HTR-8/SVneo (cell line): Measurements from ENCODE around the gene KL.
A peak's percentile ranks its signal among the peaks of the same experiment; 100 is the strongest.

Source experiments
- DNase-seq: peaks from one replicate; pipeline ENCODE4 v3.0.0; 2011; ENCODE audit warnings: low spot score, mixed read lengths; ENCODE audit not compliant: insufficient read length
- FAIRE-seq: peaks from 2 replicates; lab custom pipeline; 2011; peaks lifted over from hg19 to GRCh38; lab: Jason Lieb, UNC

Gene KL

DNA sequence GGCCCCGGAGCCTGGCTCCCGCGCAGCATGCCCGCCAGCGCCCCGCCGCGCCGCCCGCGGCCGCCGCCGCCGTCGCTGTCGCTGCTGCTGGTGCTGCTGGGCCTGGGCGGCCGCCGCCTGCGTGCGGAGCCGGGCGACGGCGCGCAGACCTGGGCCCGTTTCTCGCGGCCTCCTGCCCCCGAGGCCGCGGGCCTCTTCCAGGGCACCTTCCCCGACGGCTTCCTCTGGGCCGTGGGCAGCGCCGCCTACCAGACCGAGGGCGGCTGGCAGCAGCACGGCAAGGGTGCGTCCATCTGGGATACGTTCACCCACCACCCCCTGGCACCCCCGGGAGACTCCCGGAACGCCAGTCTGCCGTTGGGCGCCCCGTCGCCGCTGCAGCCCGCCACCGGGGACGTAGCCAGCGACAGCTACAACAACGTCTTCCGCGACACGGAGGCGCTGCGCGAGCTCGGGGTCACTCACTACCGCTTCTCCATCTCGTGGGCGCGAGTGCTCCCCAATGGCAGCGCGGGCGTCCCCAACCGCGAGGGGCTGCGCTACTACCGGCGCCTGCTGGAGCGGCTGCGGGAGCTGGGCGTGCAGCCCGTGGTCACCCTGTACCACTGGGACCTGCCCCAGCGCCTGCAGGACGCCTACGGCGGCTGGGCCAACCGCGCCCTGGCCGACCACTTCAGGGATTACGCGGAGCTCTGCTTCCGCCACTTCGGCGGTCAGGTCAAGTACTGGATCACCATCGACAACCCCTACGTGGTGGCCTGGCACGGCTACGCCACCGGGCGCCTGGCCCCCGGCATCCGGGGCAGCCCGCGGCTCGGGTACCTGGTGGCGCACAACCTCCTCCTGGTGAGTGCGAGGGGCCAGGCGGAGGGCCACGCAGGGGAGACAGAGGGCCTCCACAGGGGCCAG is at the start of gene KL:
Gene KL (plus strand): TSS at position 10 of the 909 bp plus-strand sequence. CDS start 18 bp downstream, at position 28.
- DNase-seq, result no peak

DNA sequence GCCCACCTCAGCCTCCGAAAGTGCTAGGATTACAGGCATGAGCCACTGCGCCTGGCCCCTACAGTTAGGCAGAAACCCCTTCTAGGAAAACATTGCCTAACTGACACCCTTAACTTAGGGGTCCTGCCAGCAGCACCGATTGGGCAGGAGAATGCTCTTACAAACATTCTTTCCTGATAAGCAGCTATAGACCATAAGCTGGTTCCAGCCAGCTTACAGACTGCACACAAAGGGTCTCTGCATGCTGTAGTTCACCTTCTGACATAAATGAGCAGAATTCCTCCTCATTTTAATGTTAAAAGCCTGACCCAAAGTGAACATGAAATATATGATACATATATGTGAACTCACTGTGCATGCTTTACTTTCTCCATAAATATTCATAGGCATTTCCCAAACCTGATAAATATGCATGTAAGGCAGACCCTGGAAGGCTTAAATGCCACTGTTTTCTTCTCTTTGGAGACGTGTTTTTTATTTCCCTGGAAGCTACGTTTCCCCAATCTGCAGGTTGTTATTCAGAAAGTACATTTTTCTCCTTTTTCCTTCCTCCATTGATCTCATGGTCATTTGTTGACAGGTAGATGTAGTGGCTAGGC is 48.5 kb upstream of the KL start:
- FAIRE-seq (no peak), DNase-seq (no peak)

More for the DNA sequence above, at the start of gene KL:
- FAIRE-seq, result no peak

DNA sequence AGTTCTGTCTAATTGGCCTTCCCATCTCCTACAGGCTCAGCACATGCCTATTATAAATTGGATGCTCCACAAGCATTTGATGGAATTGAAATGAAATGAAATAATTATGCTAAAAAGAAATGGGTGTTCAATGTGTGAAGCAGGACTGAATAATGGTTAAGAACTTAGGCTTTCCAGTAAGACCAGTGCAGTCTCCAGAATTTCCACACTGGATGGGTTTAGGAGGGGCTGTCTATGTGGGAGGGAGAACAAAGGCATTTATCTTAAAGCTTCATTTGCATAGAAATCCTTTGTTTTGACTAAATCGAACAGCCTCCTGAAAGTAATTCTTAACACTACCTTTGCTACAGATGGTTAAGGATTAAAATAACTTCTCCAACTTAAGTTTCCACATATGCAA is 47.9 kb upstream of the KL start:
- no peak for FAIRE-seq
- no peak for DNase-seq

DNA sequence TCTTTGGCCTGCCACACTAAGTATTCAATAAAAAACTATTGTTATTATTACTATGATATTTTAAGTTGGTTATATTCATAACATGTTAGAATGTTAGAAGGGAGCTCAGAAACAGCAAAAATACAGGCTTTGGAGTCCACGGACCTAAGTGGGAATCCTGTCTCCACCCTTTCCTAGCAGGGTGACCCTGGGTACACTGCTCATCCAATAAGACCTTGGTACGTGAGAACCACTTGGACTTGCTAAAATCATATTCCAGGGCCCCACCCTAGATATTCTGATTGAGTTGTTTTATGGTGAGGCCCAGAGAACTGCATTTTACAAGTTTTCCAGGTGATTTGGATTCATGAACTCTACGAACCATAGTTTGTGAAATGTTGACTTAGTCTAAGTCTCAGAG is 47.4 kb upstream of the KL start:
- FAIRE-seq (no peak), DNase-seq (no peak)

DNA sequence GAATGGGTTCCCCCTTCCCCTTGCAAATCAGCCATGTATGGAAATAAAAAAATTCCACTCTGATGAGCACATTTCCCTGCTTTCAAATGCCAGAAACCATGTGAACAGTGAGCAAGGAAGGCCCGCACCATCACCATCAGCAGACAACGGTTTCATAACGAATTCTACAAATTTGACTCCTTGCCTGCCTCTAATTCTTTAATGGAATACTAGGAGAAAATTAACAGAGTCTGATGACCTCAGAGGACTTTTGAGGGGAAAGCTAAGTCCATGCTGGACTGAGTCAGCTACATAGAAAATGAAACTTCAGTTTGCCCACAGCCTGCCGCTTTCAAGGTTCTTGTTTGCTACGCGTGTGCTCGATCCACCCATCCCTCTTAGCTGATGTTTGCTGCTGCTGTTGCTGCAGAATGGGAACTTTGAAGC is 46.7 kb upstream of the KL start:
- FAIRE-seq (no peak), DNase-seq (no peak)

DNA sequence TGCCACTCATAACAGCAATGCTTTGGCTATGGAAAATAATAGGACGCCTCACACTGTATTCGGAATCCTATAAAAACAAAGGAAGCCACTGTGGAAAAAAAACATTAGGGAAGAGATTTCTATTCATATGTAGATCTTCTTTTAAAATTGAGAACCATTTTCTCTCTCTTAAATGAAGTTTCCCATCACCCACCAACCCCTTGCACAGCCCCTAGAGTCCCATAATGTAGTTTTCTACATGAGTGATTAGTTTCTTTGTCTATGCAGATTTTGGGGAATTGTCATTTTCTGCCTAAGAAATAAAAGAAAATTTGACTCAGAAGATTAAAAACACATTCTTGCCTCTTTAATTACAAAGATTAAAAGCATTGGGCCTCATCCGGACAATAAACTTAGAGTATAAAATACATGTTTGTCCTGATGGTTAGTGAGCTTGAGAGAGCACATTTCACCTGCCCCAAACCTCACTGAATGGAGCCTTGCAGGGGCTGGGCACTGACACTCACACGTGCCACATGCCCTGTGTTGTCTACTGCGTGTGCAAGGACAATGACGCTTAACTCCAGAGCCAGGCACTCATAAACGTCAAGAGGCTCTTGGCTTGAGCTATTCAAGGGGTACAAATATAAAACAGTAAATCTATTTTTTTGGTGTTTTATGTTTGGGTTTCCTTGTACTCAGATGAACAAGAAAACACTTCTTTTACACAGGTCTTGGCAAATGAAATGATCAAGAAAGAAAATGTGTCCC is 40.0 kb upstream of the KL start:
- FAIRE-seq (no peak), DNase-seq (no peak)

DNA sequence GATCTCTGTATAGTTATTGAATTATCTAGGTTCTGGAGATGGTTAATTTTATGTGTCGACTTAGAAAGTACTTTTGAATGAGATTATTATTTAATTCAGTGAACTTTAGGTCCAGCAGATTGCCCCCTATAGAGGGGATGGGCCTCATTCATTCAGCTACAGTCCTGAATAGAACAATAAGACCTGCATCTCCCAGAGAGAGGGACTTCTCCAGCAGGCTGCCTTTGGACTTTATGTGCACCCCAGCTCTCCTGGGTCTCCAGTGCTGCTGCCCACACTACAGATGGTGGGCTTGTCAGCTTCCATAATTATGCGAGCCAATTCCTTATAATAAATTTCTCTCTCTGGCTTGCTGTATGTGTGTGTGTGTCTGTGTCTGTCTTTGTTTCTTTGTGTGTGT is 39.3 kb upstream of the KL start:
- DNase-seq (no peak), FAIRE-seq (no peak)

DNA sequence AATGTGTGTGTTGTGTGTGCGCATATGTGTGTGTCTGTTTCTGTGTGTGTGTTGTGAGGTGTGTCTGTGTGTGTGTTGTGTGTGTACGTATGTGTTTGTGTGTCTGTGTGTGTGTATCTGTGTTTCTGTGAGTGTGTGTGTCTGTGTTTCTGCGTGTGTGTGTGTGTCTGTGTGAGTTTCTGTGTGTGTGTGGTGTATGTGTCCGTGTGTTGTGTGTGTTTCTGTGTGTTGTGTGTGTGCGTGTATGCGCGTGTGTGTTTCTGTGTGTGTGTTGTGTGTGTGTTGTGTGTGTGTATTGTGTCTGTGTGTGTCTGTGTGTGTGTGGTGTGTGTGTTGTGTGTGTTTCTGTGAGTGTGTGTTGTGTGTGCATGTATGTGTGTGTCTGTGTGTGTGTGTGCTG is 38.9 kb upstream of the KL start:
- peak; percentile 72 for FAIRE-seq

DNA sequence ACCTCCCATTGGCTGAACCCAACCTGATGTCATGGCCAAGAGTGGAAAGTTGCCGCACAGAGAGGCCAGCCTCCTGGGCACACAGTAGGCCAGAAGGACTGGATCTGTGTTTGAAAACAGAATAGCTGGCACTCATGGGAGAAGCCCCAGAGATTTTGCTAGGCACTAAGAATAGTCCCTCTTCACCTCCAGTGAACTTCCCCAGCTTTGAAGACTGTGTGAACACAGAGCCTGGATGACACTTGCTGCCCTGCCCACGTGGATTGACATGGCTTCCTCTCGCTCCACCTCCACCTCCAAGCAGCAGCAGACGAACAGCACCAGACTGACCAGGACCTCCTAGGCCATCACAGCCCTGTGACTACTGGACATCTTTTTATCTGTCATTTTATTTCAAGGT is 37.9 kb upstream of the KL start:
- DNase-seq, result no peak
- FAIRE-seq, result no peak

More for the DNA sequence above, 38.9 kb upstream of the KL start:
- no peak for DNase-seq

DNA sequence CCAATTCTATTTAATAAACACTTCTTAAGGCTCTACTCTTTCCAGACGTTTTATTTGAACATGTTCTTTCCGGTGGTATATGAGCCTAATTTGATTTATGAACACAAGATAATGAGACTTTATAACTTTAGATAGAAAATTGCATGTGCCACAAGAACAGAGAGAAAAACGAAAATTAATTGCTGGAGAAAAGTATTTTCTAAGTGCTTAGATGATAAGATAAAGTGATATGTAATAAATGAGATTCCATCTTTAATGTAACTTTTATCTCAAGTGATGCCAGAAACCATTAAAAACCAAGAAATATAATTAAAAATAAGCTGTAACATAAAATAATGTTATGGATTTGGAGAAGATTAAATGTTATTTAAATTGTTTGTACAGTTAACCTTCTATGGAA is 33.2 kb upstream of the KL start:
- DNase-seq, result no peak
- FAIRE-seq, result no peak

DNA sequence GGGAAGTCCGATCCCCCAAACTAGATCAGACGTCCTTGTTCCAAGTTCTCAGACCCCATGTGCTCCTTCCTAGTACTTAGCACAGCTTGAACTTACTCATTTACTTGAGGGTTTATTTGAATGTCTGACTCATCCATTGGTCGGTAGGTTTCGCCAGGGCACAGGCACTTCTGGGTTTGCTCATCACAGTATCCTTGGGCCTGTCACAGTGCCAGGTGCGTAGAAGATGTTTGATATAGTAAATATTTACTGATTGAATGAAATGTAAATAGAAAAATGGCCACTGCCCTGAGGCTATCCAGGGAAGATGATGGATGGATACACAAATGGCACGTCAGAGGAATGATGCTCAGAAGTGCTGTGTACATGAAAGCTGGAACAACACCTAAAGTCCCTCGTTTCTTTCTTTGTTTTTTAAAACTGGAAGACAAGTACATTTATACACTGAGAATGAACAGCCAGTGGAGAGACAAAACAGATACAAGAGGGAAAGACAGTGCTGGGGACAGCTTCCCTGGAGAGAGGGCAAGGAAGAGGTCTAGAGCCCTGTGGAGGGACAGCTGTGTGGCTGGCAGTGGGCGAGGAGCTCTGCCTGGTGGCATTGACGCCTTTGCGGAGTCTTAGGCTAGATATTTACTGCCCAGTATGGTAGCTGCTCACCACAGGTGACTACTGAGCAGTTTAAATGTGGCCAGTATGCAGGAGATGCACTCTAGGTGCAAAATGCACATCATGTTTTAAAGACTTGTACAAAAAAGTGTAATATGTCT is 31.2 kb upstream of the KL start:
- DNase-seq (no peak), FAIRE-seq (no peak)

DNA sequence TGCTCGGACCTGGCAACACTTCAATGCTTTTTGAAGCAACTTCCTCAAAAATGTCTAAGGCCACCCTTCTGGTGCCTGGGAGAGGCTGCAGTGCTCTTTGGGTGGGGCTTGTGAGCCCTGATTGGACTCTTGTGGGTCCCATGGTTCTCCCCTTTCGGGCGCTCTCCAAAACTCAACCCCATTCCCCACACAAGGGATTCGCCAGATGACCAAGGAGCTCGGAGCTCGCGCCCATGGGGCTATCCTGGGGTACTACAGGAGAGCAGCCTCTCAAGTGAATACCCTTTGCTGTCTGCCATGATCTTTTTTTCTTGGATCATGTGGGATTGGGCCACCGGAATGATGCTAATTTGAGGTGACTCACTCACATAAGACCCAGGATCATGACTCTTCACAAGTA is 29.7 kb upstream of the KL start:
- FAIRE-seq (no peak), DNase-seq (no peak)

DNA sequence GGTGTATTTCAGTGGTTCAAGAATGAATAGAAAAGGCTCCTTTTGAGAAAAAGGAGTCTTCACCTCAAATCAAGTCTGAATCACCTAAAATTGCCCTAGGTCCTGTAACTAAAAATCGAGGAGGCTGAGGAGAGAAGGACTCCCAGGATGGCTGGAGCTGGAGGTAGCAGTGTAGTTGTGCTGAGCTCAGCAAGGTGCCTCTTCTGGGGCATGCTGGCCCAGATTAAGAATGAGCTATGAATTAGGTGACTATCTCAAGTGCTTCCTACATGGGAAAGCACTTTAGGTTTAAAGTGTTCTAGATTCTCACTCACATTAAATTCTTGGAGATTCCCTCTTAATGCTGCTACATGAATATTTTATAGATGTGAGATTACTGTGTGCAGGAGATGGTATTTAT is 28.8 kb upstream of the KL start:
- FAIRE-seq, result no peak

DNA sequence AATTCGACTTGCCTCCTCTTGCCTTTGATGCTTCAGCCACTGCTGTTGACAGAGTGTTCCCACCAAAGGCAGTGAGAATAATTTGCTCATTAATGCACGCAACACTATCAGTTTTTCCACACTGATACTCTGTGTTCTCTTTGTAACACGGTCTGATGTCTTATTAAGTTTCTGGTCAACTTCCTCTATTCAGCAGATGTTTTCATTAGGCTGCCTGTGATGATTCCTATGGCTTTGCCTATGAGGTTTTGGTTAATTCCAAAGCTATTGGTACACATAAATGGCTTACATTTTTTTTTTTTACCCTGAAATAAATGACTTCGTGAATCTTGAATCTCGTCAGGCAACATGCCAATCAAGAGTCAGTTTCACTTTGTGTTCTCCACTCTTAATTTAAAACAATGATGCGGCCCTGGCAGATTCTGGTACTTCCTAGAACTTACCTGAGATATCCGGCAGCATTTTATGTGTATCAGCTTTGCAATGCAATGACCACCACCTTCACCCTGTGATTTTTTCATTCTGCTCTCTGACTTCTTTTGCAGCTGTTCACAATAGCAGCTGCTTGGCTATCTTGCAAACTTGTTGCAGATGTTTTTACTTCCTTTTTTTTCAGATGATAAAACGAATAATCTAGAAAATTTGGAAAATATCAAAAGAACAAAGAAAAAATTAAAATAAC is 27.5 kb upstream of the KL start:
- DNase-seq (no peak), FAIRE-seq (no peak)

More for the DNA sequence above, 28.8 kb upstream of the KL start:
- no peak for DNase-seq

DNA sequence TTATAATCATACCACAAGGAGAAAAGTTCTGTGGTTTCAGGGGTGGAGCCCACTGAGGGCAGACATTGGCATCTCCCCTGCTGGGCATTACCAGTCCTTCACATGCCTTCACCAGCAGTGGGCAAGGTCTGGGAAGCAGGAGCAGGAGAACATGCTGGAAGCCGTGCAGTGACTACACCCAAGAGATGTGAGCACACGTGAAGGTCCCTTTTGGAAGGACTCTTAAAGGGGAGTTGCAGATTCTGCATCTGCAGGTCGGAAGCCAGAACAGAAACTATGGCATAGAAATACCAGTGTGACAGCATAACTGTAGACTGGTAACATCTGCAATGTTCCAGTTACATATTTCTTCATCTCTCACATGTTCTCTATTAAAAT is 26.9 kb upstream of the KL start:
- FAIRE-seq (no peak), DNase-seq (no peak)

DNA sequence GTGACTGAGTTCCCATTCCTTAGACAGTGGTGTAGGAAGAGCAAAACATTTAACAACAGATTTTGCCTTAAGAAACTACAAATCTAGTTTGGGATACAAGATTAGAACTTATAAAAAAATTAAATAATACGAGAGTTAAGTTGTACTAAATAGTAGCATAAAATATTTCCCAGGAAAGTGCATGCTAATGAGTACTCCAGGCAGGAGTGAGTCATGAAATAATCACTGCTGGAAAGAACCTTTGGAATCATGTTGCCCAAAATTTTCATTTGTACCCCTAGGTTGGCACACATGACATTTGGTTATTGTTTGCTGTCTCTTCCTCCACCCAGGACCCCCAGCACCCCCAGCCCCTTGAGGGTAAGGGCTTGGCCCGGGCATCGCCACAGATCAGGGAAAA is 26.3 kb upstream of the KL start:
- FAIRE-seq (no peak), DNase-seq (no peak)

DNA sequence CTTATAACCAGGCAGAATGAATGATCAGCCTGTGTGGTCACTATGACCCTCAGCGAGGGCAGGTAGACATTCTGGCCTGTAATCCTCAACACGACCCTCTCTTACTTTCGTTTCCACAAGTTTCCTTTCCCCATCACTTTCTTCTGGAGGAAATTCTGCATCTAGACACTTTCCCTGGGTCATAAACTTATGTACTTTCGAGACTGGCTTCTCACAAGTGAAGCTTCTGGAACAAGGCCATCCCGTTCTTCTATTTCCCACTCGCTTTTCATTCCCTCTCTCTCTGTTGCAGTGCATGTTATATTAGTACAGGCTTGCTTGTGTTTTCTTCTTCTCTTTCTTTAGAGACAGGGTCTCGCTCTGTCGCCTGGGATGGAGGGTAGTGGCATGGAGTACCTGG is 23.1 kb upstream of the KL start:
- FAIRE-seq, result no peak
- DNase-seq, result no peak

DNA sequence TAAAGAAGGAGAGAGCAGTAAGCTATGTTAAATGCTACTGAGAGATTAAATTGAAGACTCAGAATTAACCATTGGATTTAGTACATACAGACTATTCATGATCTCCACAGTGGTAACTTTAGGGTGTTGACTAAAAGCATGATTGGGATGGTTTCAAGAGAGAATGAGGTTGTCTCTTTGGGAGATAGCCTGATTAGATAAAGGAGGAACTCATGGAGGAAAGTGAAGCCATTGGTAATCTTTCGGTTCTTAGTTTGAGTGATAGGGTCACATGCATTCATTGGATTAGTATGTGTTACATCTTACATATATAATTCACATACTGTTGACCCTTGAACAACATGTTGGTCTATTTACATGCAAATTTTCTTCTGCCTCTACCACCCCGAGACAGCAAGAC is 18.8 kb upstream of the KL start:
- DNase-seq, result no peak

DNA sequence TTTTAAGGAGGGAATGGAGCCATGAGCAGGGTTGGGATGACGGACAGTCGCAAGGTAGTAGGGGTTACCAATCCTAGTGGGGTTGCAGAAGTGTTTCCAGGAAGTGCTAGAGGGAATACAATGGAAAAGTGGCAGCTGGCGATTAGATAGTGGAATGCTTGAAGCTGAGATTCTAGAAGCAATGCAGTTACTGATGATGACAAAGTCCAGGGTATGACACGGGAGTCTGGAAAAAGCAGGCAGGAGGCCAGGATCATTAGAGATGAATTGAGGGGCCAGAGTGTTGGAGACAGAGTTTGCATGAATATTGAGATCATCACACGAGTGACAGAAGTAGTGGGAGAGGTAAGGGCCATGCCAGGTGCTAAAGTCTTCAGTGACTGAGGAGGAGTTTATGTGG is 17.3 kb upstream of the KL start:
- DNase-seq, result no peak
- FAIRE-seq, result no peak

More for the DNA sequence above, 18.8 kb upstream of the KL start:
- no peak for FAIRE-seq

DNA sequence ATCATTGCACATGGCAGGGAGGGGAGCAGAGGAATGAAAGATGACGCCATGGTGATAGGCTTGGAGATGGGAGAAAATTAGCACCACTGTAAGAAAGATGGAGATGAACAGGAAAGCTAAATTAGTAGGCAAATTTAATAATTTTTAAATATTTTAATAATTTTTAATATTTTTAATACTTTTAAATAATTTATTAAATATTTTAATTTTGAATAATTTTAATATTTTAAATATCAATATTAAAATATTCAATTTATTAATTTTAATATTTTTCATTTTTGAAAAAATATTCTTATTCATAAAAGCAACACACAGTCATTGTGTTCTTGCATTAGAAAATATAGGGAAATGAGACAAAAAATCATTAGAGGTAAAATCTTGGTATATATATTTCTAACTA is 15.9 kb upstream of the KL start:
- no peak for DNase-seq
- FAIRE-seq, result no peak
